Endothelial cell of umbilical vein (primary cell): ENCODE results near the gene MPG.
"Not testable (repeated sequence)": the region's sequence is repeated elsewhere in the genome, so short reads cannot be mapped to it uniquely, and the experiment has no call there.

ENCODE experiments used
- CTCF ChIP-seq, 2 donors: IDR thresholded peaks; 1 replicate in 1 of 2; 2 replicates in 1 of 2; pipeline ENCODE4 v1.5.1; 2011; ENCODE audit warnings: low read length in 2 of 2, mild to moderate bottlenecking in 2 of 2, moderate library complexity in 2 of 2, control low read depth in 1 of 2, inconsistent platforms in 1 of 2, low read depth in 1 of 2; ENCODE audit not compliant: insufficient read depth in 1 of 2; ENCODE audit errors: extremely low read depth in 1 of 2
- EZH2 ChIP-seq: IDR thresholded peaks from 2 replicates; pipeline ENCODE4 v1.6.1; 2012; ENCODE audit warnings: borderline replicate concordance, low read depth, mild to moderate bottlenecking, moderate library complexity, low read length, inconsistent platforms; ENCODE audit not compliant: severe bottlenecking
- GATA2 ChIP-seq: IDR thresholded peaks from 2 replicates; pipeline ENCODE4 v1.7.0; 2011; ENCODE audit warnings: low read depth, mild to moderate bottlenecking, moderate library complexity, mixed read lengths, low read length; ENCODE audit not compliant: insufficient read length, insufficient read depth
- JUN ChIP-seq: IDR thresholded peaks from 2 replicates; pipeline ENCODE4 v1.6.1; 2011; ENCODE audit warnings: borderline replicate concordance, low read depth; ENCODE audit not compliant: insufficient read length, insufficient read depth
- MAX ChIP-seq: IDR thresholded peaks from 2 replicates; pipeline ENCODE4 v1.6.1; 2011; ENCODE audit not compliant: insufficient read depth, insufficient read length
- MYC ChIP-seq: IDR thresholded peaks from one replicate; pipeline ENCODE4 v1.6.1; 2011; ENCODE audit warnings: mild to moderate bottlenecking, low read depth, low read length
- POLR2A ChIP-seq: IDR thresholded peaks from 2 replicates; pipeline ENCODE4 v1.6.1; 2012; ENCODE audit warnings: low read depth, mild to moderate bottlenecking, control low read depth, low read length
- POLR2AphosphoS5 ChIP-seq: IDR thresholded peaks from 2 replicates; pipeline ENCODE4 v1.6.1; 2012; ENCODE audit warnings: low read depth, mild to moderate bottlenecking, control low read depth, low read length, moderate library complexity; ENCODE audit not compliant: insufficient read depth

GRCh38 chr16:123558-124350 lies 45.7 kb downstream of the MPG start:
- TF ChIP-seq POLR2A; CTCF (IDR thresholded peaks at IDR 0.05; ENCODE audit: extremely low read depth in 1 of 2, insufficient read depth in 1 of 2, low read depth in 1 of 2, low read length in 2 of 2); POLR2AphosphoS5; EZH2; GATA2; JUN; MAX; MYC: not testable (repeated sequence)
